CD4-positive, CD25-positive, alpha-beta regulatory T cell (primary cell): ENCODE results near the gene GARS1. TPM values are rescaled to one million over a fixed set of nuclear protein-coding genes. Genes with fewer than 3 reads are reported as not detected.
A peak's percentile ranks its signal among the peaks of the same experiment; 100 is the strongest.
"Not testable (repeated sequence)": the region's sequence is repeated elsewhere in the genome, so short reads cannot be mapped to it uniquely, and the experiment has no call there.

Experiments
- ATAC-seq, 2 donors: fragments of 150-1000 bp; cut with Tn5 transposase; one replicate each; pipeline ENCODE4 v1.10.0; 2021; ENCODE audit warnings: low read depth in 2 of 2, moderate number of reproducible peaks in 2 of 2, moderate library complexity in 1 of 2
- DNase-seq, 3 donors: peaks; one replicate each; pipeline versions ENCODE4 v3.0.0 to v3.0.0-alpha.2; 2012 to 2022; ENCODE audit warnings: mixed read lengths in 1 of 3
- H3K27ac ChIP-seq: one replicate; pipeline ENCODE4 v1.7.0; 2013; ENCODE audit warnings: mild to moderate bottlenecking, low read length; ENCODE audit not compliant: insufficient read depth, poor library complexity, severe bottlenecking
- H3K27me3 ChIP-seq: one replicate; pipeline ENCODE4 v1.7.0; 2013; ENCODE audit warnings: low read length; ENCODE audit not compliant: control insufficient read depth, insufficient read depth
- H3K36me3 ChIP-seq: one replicate; pipeline ENCODE4 v1.7.0; 2013; ENCODE audit warnings: mild to moderate bottlenecking, low read length, moderate library complexity; ENCODE audit not compliant: control insufficient read depth, insufficient read depth
- H3K4me1 ChIP-seq: 2 replicates; pipeline ENCODE4 v1.7.0; 2013; ENCODE audit warnings: mild to moderate bottlenecking, low read length; ENCODE audit not compliant: insufficient read depth, control insufficient read depth, poor library complexity, severe bottlenecking
- H3K4me3 ChIP-seq: one replicate; pipeline ENCODE4 v1.7.0; 2013; ENCODE audit warnings: low read depth, mild to moderate bottlenecking, low read length, moderate library complexity
- H3K9me3 ChIP-seq, 2 experiments: 1 replicate in 1 of 2; 2 replicates in 1 of 2; pipeline ENCODE4 v1.7.0; 2013; ENCODE audit warnings: low read length in 2 of 2, mild to moderate bottlenecking in 1 of 2, moderate library complexity in 1 of 2; ENCODE audit not compliant: control insufficient read depth in 2 of 2
- H3K27ac Mint-ChIP-seq, 3 donors: one replicate each; pipeline ENCODE4 v1.8.0; 2020 to 2022; ENCODE audit warnings: mild to moderate bottlenecking in 3 of 3, mixed read lengths in 3 of 3, moderate library complexity in 2 of 3
- H3K27me3 Mint-ChIP-seq: one replicate; pipeline ENCODE4 v1.8.0; 2022; ENCODE audit warnings: mild to moderate bottlenecking, mixed read lengths
- H3K36me3 Mint-ChIP-seq: one replicate; pipeline ENCODE4 v1.8.0; 2020; ENCODE audit warnings: mixed read lengths
- H3K4me1 Mint-ChIP-seq, 4 donors: one replicate each; pipeline ENCODE4 v1.8.0; 2020 to 2022; ENCODE audit warnings: mixed read lengths in 4 of 4, mild to moderate bottlenecking in 1 of 4
- H3K4me3 Mint-ChIP-seq, 4 donors: one replicate each; pipeline ENCODE4 v1.8.0; 2020 to 2022; ENCODE audit warnings: mild to moderate bottlenecking in 4 of 4, mixed read lengths in 4 of 4, moderate library complexity in 3 of 4
- H3K9me3 Mint-ChIP-seq, 7 donors: one replicate each; pipeline ENCODE4 v1.8.0; 2020 to 2022; ENCODE audit warnings: mixed read lengths in 7 of 7, mild to moderate bottlenecking in 3 of 7, moderate library complexity in 2 of 7
- polyA plus RNA-seq, 4 donors: library from polyadenylated mRNA; unstranded; fragments of 300-500 nt; fragmentation: Illumina TruSeq; gene quantifications; one replicate each; pipeline ENCODE4 v1.2.3, GENCODE V29; 2021
- total RNA-seq: library from RNA; stranded (reverse); gene quantifications from one replicate; pipeline ENCODE4 v1.2.3, GENCODE V29; 2022

The GARS1 gene
- total and polyA plus RNA-seq, 5 donors from 2014 or later: 76.2 to 116 (median 88.1) TPM

GRCh38 chr7:30563326-30563942, 31.2 kb upstream of the GARS1 start:
- Mint-ChIP-seq H3K36me3 (peaks cover 52% of the 10 kb centered on the region), H3K9me3 (no peaks in the 10 kb centered on the region), H3K4me1 (no peaks in the 10 kb centered on the region), H3K27ac (no peak overlapping the region), H3K4me3 (no peak overlapping the region), H3K27me3 (no peaks in the 10 kb centered on the region)
- DNase-seq: no peak
- Histone ChIP-seq H3K27ac (no peak overlapping the region), H3K9me3 (no peaks in the 10 kb centered on the region), H3K36me3 (peaks cover 36% of the 10 kb centered on the region), H3K4me1 (no peaks in the 10 kb centered on the region), H3K27me3 (no peaks in the 10 kb centered on the region), H3K4me3 (no peak overlapping the region)
- ATAC-seq: no peak

DNA sequence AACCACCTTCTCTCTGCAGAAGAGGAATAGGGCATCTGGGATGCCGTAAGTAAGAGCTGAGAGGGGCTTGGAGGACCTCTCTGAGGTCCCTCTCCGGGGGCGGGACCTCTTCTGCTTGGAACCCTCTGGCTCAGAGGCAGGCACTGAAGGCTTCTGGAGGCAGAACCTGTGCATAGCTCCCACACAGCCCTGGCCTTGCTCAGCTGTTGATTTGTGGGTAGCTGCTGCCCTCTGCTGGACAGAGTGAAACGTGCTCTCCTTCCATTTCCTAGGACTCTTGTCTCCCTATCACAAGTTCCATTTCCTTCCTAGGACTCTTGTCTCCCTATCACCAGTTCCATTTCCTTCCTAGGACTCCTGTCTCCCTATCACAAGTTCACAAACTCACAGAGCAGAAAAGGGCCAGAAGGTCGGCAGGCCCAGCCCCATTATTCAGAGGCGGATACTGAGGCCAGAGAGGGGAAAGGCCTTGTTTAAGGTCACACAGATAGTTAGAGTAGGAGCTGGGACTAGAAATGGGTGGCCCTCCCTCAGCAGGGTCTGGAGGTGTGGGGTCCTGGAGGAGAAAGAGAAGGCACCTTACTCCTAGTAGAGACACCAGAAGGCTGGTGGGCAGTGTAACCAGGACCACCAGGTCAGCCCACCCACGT, 30.3 kb upstream of the GARS1 start:
- DNase-seq (peak; percentile 62 to 83 (median 73)), ATAC-seq (peak; percentile 90 to 91)
- Histone ChIP-seq H3K36me3 (peaks cover 35% of the 10 kb centered on the region), H3K27ac (no peak overlapping the region), H3K4me1 (no peaks in the 10 kb centered on the region), H3K9me3 (no peaks in the 10 kb centered on the region), H3K4me3 (no peak overlapping the region), H3K27me3 (no peaks in the 10 kb centered on the region)
- H3K27ac Mint-ChIP-seq: peak overlapping the region in 2 of 3 donors; percentile 12 to 53
- no peak overlapping the region for H3K4me3 Mint-ChIP-seq
- peaks cover 52% of the 10 kb centered on the region for H3K36me3 Mint-ChIP-seq
- H3K27me3 Mint-ChIP-seq: no peaks in the 10 kb centered on the region
- H3K9me3 Mint-ChIP-seq: no peaks in the 10 kb centered on the region
- peaks cover 0 to 1% (median 0%) of the 10 kb centered on the region in 4 donors for H3K4me1 Mint-ChIP-seq

DNA sequence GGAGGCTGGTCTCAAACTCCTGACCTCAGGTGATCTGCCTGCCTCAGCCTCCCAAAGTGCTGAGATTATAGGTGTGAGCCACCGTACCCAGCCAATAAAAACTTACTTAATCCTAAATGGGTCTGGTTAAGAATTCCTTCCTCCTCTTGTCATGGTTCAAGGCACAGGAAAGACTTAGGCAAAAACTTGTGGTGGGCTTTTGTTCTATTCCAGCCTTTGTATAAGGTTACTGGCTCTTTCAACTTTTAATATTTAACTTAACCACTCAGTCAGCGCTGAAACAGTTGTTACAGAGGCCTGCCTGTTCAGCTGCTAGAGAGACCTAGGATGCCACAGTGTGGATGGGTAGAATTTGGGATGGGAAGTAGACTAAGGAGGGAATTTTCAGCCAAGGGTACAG, 28.1 kb upstream of the GARS1 start:
- H3K4me3 Mint-ChIP-seq: no peak overlapping the region
- peaks cover 0 to 7% (median 0%) of the 10 kb centered on the region in 7 donors for H3K9me3 Mint-ChIP-seq
- no peaks in the 10 kb centered on the region for H3K9me3 ChIP-seq
- H3K4me1 Mint-ChIP-seq: peaks cover 0 to 7% (median 2%) of the 10 kb centered on the region in 4 donors
- DNase-seq: no peak
- H3K36me3 ChIP-seq: peaks cover 31% of the 10 kb centered on the region
- no peaks in the 10 kb centered on the region for H3K27me3 Mint-ChIP-seq
- no peaks in the 10 kb centered on the region for H3K4me1 ChIP-seq
- no peaks in the 10 kb centered on the region for H3K27me3 ChIP-seq
- ATAC-seq: no peak
- peaks cover 54% of the 10 kb centered on the region for H3K36me3 Mint-ChIP-seq
- no peak overlapping the region for H3K27ac Mint-ChIP-seq
- H3K4me3 ChIP-seq: no peak overlapping the region
- H3K27ac ChIP-seq: no peak overlapping the region

DNA sequence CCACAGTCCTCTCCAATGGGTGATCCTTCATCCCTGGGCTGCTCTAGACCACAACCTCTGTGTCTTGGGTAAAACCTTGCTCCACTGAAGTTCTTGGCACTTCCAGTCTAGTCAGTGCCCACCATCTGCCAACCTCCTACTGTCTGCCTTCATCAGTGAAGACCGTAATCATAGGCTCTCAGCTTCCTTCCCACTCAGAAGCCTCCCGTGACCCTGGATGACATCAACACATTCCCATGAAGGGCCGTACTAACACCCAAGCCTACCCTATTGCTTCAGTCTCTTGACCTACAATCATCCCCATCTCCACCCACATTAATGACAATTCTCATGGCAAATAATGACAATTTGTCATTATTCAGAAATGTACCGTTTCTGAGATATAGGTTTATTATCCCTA, 27.6 kb upstream of the GARS1 start:
- no peak overlapping the region for H3K4me3 Mint-ChIP-seq
- H3K27ac ChIP-seq: no peak overlapping the region
- H3K36me3 Mint-ChIP-seq: peaks cover 50% of the 10 kb centered on the region
- H3K36me3 ChIP-seq: peaks cover 26% of the 10 kb centered on the region
- ATAC-seq (no peak), DNase-seq (no peak)
- peaks cover 0 to 7% (median 2%) of the 10 kb centered on the region in 4 donors for H3K4me1 Mint-ChIP-seq
- H3K9me3 ChIP-seq: no peaks in the 10 kb centered on the region
- no peak overlapping the region for H3K4me3 ChIP-seq
- no peaks in the 10 kb centered on the region for H3K4me1 ChIP-seq
- H3K9me3 Mint-ChIP-seq: peaks cover 0 to 7% (median 0%) of the 10 kb centered on the region in 7 donors
- H3K27me3 ChIP-seq: no peaks in the 10 kb centered on the region
- no peaks in the 10 kb centered on the region for H3K27me3 Mint-ChIP-seq
- peak overlapping the region in 2 of 3 donors; percentile 51 to 86 for H3K27ac Mint-ChIP-seq

- peaks cover 30% of the 10 kb centered on the region for H3K36me3 ChIP-seq
- not testable (repeated sequence) for H3K27ac ChIP-seq, H3K4me3 Mint-ChIP-seq, H3K27me3 ChIP-seq, H3K9me3 Mint-ChIP-seq, H3K4me3 ChIP-seq, H3K27ac Mint-ChIP-seq, DNase-seq, H3K9me3 ChIP-seq, H3K27me3 Mint-ChIP-seq, ATAC-seq, H3K4me1 Mint-ChIP-seq, H3K4me1 ChIP-seq
- peaks cover 37% of the 10 kb centered on the region for H3K36me3 Mint-ChIP-seq
Observed at GRCh38 chr7:30570238-30570637, 24.4 kb upstream of the GARS1 start.

GRCh38 chr7:30572212-30572841, 22.4 kb upstream of the GARS1 start:
- no peaks in the 10 kb centered on the region for H3K9me3 ChIP-seq
- Mint-ChIP-seq H3K4me3 (no peak overlapping the region), H3K27ac (no peak overlapping the region), H3K27me3 (no peaks in the 10 kb centered on the region), H3K4me1 (peaks cover 0 to 7% (median 3%) of the 10 kb centered on the region in 4 donors), H3K36me3 (peaks cover 37% of the 10 kb centered on the region), H3K9me3 (peaks cover 0 to 16% (median 0%) of the 10 kb centered on the region in 7 donors)
- H3K4me3 ChIP-seq: no peak overlapping the region
- no peaks in the 10 kb centered on the region for H3K27me3 ChIP-seq
- DNase-seq: no peak
- H3K36me3 ChIP-seq: peaks cover 31% of the 10 kb centered on the region
- ATAC-seq: no peak
- H3K4me1 ChIP-seq: no peaks in the 10 kb centered on the region
- no peak overlapping the region for H3K27ac ChIP-seq

DNA sequence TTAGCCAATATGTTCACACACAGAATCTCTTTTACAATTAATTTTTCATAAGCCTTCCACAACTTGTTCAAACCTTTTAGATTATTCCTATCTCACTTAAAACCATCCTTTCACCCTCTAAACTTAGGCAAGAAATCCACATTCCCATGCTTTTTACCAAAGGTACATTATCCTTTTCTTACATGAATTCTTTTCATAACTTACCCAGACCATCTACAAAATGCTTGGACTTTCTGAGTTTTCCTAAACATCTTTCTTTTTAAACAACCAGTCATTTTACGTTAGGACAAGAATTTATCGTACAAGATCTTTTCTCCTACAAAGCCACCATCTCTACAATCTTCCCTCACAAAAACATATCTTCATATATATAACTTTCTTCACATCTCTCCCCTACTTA, 18.8 kb upstream of the GARS1 start:
- DNase-seq (no peak), ATAC-seq (no peak)
- H3K9me3 ChIP-seq: no peaks in the 10 kb centered on the region
- Mint-ChIP-seq H3K4me1 (peaks cover 0 to 5% (median 2%) of the 10 kb centered on the region in 4 donors), H3K27me3 (no peaks in the 10 kb centered on the region), H3K9me3 (peaks cover 0 to 9% (median 1%) of the 10 kb centered on the region in 7 donors), H3K4me3 (no peak overlapping the region), H3K36me3 (peaks cover 47% of the 10 kb centered on the region), H3K27ac (no peak overlapping the region)
- no peaks in the 10 kb centered on the region for H3K27me3 ChIP-seq
- H3K36me3 ChIP-seq: peaks cover 44% of the 10 kb centered on the region
- no peaks in the 10 kb centered on the region for H3K4me1 ChIP-seq
- no peak overlapping the region for H3K27ac ChIP-seq
- H3K4me3 ChIP-seq: no peak overlapping the region
